Mesothelial cell of epicardium (in vitro differentiated cells): Measurements from ENCODE around the gene HILPDA. TPM values are rescaled to one million over a fixed set of nuclear protein-coding genes. Genes with fewer than 3 reads are reported as not detected.

ENCODE experiments used
- DNase-seq, 2 experiments: peaks; one replicate each; pipeline ENCODE4 v3.0.0; 2021; ENCODE audit warnings: low spot score in 2 of 2; ENCODE audit not compliant: unreplicated experiment in 2 of 2
- H3K27ac Mint-ChIP-seq: 2 replicates; pipeline ENCODE4 v1.8.0; 2021; ENCODE audit warnings: mixed read lengths
- H3K27me3 Mint-ChIP-seq: 2 replicates; pipeline ENCODE4 v1.8.0; 2021; ENCODE audit warnings: low read depth, mixed read lengths
- H3K36me3 Mint-ChIP-seq: 2 replicates; pipeline ENCODE4 v1.8.0; 2021; ENCODE audit warnings: mixed read lengths
- H3K4me1 Mint-ChIP-seq: 2 replicates; pipeline ENCODE4 v1.8.0; 2021; ENCODE audit warnings: mixed read lengths
- H3K4me3 Mint-ChIP-seq: 2 replicates; pipeline ENCODE4 v1.8.0; 2021; ENCODE audit warnings: mild to moderate bottlenecking, moderate library complexity, mixed read lengths
- H3K9me3 Mint-ChIP-seq: 2 replicates; pipeline ENCODE4 v1.8.0; 2021; ENCODE audit warnings: mixed read lengths
- total RNA-seq: library from RNA; stranded (reverse); gene quantifications from 3 replicates; pipeline ENCODE4 v1.2.1, GENCODE V29; 2021
- TF ChIP-seq, protein P1 (sequence below): fragments of 200-600 bp; sonication (generic); IDR thresholded peaks from one replicate; pipeline ENCODE4 v1.5.0; 2021; ENCODE audit warnings: antibody characterized with exemption; ENCODE audit not compliant: unreplicated experiment

HILPDA gene
- total RNA-seq, 1 donor from 2014 or later = 25.6 TPM

DNA sequence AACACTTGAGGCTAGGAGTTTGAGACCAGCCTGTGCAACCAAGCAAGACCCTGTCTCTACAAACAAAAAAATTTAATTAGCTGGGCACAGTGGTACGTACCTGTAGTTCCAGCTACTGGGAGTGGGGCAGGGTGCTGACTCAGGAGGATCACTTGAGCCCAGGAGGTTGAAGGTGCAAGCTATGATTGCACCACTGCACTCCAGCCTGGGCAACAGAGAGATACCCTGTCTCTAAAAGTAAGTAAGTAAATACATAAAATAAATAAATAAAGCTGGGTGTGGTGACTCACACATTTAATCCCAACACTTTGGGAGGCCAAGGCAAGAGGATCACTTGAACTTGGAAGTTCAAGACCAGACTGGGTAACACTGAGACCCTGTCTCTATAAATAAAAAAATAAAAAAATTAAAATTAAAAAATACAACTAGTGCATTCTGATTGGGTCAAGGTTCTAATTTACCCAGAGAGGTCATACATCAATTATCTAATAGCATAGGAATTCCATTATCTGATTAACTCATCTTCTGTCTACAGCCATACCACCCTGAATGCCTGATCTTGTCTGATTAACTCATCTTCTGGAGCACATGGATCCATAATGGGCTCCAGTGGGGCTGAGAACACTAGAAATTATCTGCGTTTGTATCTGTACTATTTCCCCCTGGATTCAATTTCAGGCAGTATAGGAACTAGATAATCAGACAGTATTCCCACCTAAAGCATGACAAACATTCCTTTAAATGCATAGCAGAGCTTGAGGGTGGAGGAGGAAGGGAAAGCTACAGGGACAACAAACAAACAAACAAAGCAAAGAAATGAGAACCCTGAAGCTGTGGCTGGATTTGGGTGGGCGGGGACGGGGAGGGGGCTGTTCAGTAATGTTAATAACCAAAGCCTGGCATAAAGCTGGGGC, 21.0 kb upstream of the HILPDA start:
- Mint-ChIP-seq H3K27me3 (no peaks in the 10 kb centered on the region), H3K9me3 (peaks cover 4% of the 10 kb centered on the region)

DNA sequence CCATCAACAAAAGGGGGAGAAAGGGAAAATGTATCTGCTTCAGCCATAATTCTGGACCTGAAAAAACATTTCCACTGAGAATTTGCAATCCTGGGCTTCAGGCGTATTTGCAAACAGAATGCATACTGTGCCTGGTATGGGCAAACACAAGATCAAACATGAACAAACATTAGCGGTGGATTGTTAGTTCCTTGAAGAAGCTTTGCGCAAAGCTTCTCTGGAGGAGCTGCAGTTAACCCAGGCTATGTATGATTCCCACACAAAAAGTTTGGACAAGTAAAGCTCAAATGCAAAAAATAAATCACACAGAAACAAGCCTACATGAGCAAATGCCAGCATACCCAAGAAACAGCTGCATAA, 20.4 kb upstream of the HILPDA start:
- TF ChIP-seq, protein P1, sequence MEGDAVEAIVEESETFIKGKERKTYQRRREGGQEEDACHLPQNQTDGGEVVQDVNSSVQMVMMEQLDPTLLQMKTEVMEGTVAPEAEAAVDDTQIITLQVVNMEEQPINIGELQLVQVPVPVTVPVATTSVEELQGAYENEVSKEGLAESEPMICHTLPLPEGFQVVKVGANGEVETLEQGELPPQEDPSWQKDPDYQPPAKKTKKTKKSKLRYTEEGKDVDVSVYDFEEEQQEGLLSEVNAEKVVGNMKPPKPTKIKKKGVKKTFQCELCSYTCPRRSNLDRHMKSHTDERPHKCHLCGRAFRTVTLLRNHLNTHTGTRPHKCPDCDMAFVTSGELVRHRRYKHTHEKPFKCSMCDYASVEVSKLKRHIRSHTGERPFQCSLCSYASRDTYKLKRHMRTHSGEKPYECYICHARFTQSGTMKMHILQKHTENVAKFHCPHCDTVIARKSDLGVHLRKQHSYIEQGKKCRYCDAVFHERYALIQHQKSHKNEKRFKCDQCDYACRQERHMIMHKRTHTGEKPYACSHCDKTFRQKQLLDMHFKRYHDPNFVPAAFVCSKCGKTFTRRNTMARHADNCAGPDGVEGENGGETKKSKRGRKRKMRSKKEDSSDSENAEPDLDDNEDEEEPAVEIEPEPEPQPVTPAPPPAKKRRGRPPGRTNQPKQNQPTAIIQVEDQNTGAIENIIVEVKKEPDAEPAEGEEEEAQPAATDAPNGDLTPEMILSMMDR = no peak
- Mint-ChIP-seq H3K27ac (no peak overlapping the region), H3K9me3 (peaks cover 4% of the 10 kb centered on the region), H3K4me1 (peaks cover 6% of the 10 kb centered on the region), H3K36me3 (no peaks in the 10 kb centered on the region), H3K27me3 (no peaks in the 10 kb centered on the region), H3K4me3 (no peak overlapping the region)
- no peak for DNase-seq

More for the DNA sequence above, 21.0 kb upstream of the HILPDA start:
- Mint-ChIP-seq H3K27ac (no peak overlapping the region), H3K36me3 (no peaks in the 10 kb centered on the region), H3K4me3 (no peak overlapping the region), H3K4me1 (peaks cover 6% of the 10 kb centered on the region)
- DNase-seq = no peak
- TF ChIP-seq, protein P1 = no peak

DNA sequence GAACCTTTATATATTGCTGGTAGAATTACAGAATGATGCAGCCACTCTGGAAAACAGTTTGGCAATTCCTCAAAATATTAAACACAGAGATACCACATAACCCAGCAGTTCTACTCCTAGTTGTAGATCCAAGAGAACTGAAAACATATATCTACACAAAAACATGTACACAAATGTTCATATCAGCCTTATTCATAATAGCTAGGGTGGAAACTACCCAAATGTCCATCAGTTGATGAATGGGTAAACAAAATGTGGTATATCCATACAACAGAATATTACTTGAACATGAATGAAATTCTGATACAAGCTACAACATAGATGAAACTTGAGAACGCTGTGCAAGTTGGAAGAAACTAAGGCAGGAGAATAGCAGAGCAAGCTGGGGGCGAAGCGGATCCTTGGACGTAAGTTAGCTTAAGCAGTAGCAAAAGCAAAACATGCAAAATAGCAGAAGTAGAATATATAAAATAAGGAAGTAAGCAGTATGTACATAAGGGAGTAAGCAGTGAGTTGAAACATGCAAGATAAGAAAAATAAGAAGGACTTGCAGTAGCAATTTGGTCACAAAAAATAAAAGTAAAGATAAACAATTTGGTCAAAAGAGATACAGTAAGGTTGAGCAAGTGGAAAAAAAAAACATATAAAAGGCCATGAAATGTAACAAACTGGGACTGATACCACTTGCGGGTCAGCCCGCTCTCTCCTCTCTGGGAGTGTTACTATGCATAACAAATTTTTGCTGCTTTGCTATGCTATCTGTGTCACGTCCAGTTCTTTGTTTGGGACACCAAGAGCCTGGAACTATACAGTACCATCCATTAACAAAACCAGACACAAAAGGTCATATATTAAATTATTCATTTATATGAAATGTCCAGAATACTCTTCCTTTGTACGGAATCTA, 18.0 kb upstream of the HILPDA start:
- H3K36me3 Mint-ChIP-seq = no peaks in the 10 kb centered on the region
- H3K4me1 Mint-ChIP-seq = peaks cover 6% of the 10 kb centered on the region
- TF ChIP-seq, protein P1 = no peak
- H3K27ac Mint-ChIP-seq = no peak overlapping the region
- no peak overlapping the region for H3K4me3 Mint-ChIP-seq
- peaks cover 4% of the 10 kb centered on the region for H3K9me3 Mint-ChIP-seq
- DNase-seq = no peak
- no peaks in the 10 kb centered on the region for H3K27me3 Mint-ChIP-seq

DNA sequence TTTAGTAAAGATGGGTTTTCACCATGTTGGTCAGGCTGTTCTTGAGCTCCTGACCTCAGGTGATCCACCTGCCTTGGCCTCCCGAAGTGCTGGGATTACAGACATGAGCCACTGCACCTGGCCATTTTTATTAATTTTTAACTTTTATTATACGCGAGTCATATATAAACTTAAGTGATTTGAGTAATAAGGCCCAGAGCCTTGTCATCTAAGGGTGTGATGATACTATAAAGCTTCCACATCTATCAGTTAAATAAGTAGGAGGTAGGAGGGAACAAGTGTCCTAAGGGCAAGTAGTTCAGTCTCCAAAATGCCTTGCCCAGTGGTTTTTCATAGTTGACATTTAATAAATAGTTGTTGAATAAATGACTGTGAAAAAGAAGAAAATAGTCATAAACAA, 13.3 kb upstream of the HILPDA start:
- DNase-seq = no peak
- H3K4me1 Mint-ChIP-seq = peaks cover 3% of the 10 kb centered on the region
- TF ChIP-seq, protein P1 = no peak
- no peak overlapping the region for H3K4me3 Mint-ChIP-seq
- peaks cover 4% of the 10 kb centered on the region for H3K9me3 Mint-ChIP-seq
- no peaks in the 10 kb centered on the region for H3K36me3 Mint-ChIP-seq
- H3K27me3 Mint-ChIP-seq = no peaks in the 10 kb centered on the region
- no peak overlapping the region for H3K27ac Mint-ChIP-seq

DNA sequence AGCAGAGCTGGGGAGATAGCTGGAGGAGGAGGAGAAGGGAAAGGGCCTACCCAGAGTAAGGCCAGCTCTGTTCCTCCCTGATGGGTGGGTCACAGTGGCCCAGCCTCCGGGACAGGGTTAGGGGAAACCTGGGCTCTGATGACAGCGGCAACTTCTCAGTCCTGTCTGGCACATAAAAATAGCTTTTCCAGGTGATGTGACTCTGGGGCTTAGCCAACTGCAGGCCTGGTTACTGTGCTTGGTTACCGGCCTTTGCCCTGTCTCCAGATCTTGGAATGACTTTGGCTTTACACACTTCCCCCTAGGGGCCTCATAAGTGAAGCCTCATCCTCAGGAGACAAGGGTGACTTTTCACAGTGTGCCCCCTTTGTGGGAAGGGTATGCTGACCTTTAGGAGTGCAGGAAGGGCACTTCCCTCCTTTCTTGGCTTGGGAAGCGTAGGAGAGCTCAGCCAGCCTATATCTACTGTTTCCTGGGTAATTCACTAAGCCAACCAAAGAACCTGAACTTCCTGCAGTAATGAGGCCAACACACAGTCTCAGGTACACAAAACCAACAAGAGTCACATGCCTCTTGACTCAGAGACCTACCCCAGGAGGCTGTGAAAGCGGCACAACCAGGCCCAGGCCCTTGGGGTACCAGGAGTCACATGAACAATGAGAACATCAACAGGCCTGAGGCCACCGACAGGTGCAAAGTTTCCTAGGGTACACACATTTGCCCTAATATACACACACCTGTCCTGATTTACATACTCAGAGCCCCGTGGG, 11.7 kb upstream of the HILPDA start:
- H3K4me1 Mint-ChIP-seq = peaks cover 3% of the 10 kb centered on the region
- no peak overlapping the region for H3K4me3 Mint-ChIP-seq
- DNase-seq = no peak
- H3K27me3 Mint-ChIP-seq = no peaks in the 10 kb centered on the region
- H3K36me3 Mint-ChIP-seq = no peaks in the 10 kb centered on the region
- no peak overlapping the region for H3K27ac Mint-ChIP-seq
- TF ChIP-seq, protein P1 = no peak
- H3K9me3 Mint-ChIP-seq = no peaks in the 10 kb centered on the region
